Body of pancreas (tissue), 4 donors: ENCODE measurements around the gene MCEE. TPM values are rescaled to one million over a fixed set of nuclear protein-coding genes. Genes with fewer than 3 reads are reported as not detected.

Source experiments
- ATAC-seq: fragments of 150-250 bp; one replicate; pipeline ENCODE4 v1.9.1; 2016
- DNase-seq, 4 donors: peaks; one replicate each; pipeline ENCODE4 v3.0.0-alpha.2; 2019
- H3K27ac ChIP-seq, 4 donors: fragments of 200-600 bp; sonication (generic); 1 replicate in 3 of 4; 2 replicates in 1 of 4; pipeline versions ENCODE4 v1.5.1 to v1.6.1; 2016 to 2019; ENCODE audit warnings: mild to moderate bottlenecking in 1 of 4, mixed read lengths in 1 of 4, moderate library complexity in 1 of 4
- H3K27me3 ChIP-seq, 2 donors: fragments of 200-600 bp; sonication (generic); one replicate each; pipeline ENCODE4 v1.6.0; 2016; ENCODE audit warnings: mild to moderate bottlenecking in 1 of 2
- H3K36me3 ChIP-seq, 2 donors: fragments of 200-600 bp; sonication (generic); replicated peaks in 1 of 2; 2 replicates each; pipeline ENCODE4 v1.5.1; 2016; ENCODE audit warnings: low read depth in 2 of 2; ENCODE audit not compliant: insufficient read depth in 1 of 2
- H3K4me1 ChIP-seq: fragments of 200-600 bp; sonication (generic); one replicate; pipeline ENCODE4 v1.6.0; 2016
- H3K4me3 ChIP-seq, 2 donors: fragments of 200-600 bp; sonication (generic); 1 replicate in 1 of 2; 2 replicates in 1 of 2; pipeline ENCODE4 v1.5.1; 2016 to 2019
- H3K9me3 ChIP-seq, 3 donors: fragments of 200-600 bp; sonication (generic); 1 replicate in 2 of 3; 2 replicates in 1 of 3; pipeline ENCODE4 v1.5.1; 2016
- CTCF ChIP-seq, 7 experiments: fragments of 450-650 bp in 4 of 7; fragments of 200-600 bp in 3 of 7; sonication (generic) in 3 of 7; IDR thresholded peaks; one replicate each; pipeline ENCODE4 v1.5.1; 2016 to 2019; ENCODE audit warnings: antibody characterized with exemption in 7 of 7
- POLR2A ChIP-seq, 3 donors: fragments of 450-650 bp; IDR thresholded peaks; one replicate each; pipeline ENCODE4 v1.6.1; 2016; ENCODE audit warnings: antibody characterized with exemption in 3 of 3, mild to moderate bottlenecking in 2 of 3
- WGBS, 2 donors: methylation state at CpG; one replicate each; pipeline ENCODE4 v1.1.5; 2017; 5-methylcytosine and 5-hydroxymethylcytosine counted together
- intact Hi-C: fragments of 100-400 bp; cut with DNase I; formaldehyde crosslinking; loops from one replicate; pipeline ENCODE4 v1.15.1; 2023
- total RNA-seq, 2 donors: library from RNA; depleted of rRNA; stranded (reverse); fragments of >200 nt; gene quantifications; one replicate each; pipeline ENCODE4 v1.1.0, GENCODE V29; 2016

MCEE gene
- total RNA-seq, 2 donors from 2014 or later = 10.1 to 24.7 TPM

DNA sequence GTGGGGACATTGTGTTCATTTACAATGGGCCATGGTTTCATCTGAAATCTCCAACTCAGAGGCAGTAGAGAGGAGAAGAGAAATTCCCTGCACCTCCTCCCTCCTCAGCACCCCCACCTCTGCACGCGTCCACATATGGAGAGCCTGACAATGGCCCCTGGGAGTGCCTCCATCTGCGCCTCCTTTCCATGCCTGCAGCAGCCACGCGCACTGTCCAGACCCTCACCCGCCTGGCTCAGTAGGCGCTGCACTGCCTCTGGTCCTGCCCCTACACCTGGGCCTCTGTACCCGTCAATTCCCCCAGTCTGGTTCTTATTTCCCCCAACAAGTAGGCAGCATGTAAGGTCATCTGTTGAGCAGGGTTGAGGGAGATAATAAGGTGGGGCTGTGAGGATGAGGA, 24.2 kb upstream of the MCEE start:
- TF ChIP-seq CTCF (IDR thresholded peaks at IDR 0.05) = no peak
- TF ChIP-seq POLR2A (IDR thresholded peaks at IDR 0.05) = no peak

GRCh38 chr2:71153585-71154224, 23.7 kb upstream of the MCEE start:
- Histone ChIP-seq H3K27me3 (no peaks in the 10 kb centered on the region), H3K4me1 (peaks cover 5% of the 10 kb centered on the region), H3K9me3 (no peaks in the 10 kb centered on the region), H3K4me3 (no peak overlapping the region), H3K36me3 (peaks cover 0 to 11% of the 10 kb centered on the region in 2 donors), H3K27ac (no peak overlapping the region)
- DNase-seq = no peak
- 66 to 73% methylated on average over 8 to 11 of the region's 11 CpGs for WGBS, 2 donors
- TF ChIP-seq POLR2A (IDR thresholded peaks at IDR 0.05) (no peak), CTCF (IDR thresholded peaks at IDR 0.05) (no peak)
- ATAC-seq = no peak
- intact Hi-C loops = no loop called here

More for the DNA sequence above, 24.2 kb upstream of the MCEE start:
- H3K9me3 ChIP-seq = no peaks in the 10 kb centered on the region
- 72 to 85% methylated on average over 8 of the region's 8 CpGs for WGBS, 2 donors
- peaks cover 0 to 6% of the 10 kb centered on the region in 2 donors for H3K36me3 ChIP-seq
- intact Hi-C loops = no loop called here
- H3K27me3 ChIP-seq = no peaks in the 10 kb centered on the region
- no peak for ATAC-seq
- DNase-seq = no peak
- no peak overlapping the region for H3K4me3 ChIP-seq
- no peak overlapping the region for H3K27ac ChIP-seq
- peaks cover 5% of the 10 kb centered on the region for H3K4me1 ChIP-seq

DNA sequence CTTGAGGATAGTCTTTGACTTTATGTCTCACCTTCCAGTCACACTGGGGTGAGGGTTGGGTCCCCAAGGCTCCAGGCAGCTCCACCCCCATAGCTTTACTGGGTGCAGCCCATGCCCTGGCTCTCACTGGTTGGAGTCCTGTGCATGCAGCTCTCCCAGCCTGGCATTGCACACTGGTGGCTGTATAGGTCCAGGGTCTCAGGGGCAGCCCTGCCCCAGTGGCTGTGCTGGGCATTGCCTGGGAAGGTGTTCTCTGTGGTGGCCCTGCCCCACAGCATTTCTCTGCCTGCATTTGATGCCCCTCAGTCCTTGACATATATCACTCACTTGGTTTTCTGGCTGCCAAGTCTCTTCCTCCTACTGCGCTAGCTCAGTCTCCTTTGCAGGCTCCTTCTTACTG, 21.6 kb upstream of the MCEE start:
- TF ChIP-seq POLR2A (IDR thresholded peaks at IDR 0.05) (no peak), CTCF (IDR thresholded peaks at IDR 0.05) (no peak)
- ATAC-seq (no peak), DNase-seq (no peak)
- Histone ChIP-seq H3K36me3 (peaks cover 3 to 25% of the 10 kb centered on the region in 2 donors), H3K27me3 (no peaks in the 10 kb centered on the region), H3K4me1 (no peaks in the 10 kb centered on the region), H3K4me3 (no peak overlapping the region), H3K27ac (no peak overlapping the region), H3K9me3 (no peaks in the 10 kb centered on the region)
- intact Hi-C loops = no loop called here
- 91 to 100% methylated on average over 1 of the region's 1 CpG for WGBS, 2 donors

- no peak for ATAC-seq
Measured at GRCh38 chr2:71150082-71150816, 20.2 kb upstream of the MCEE start.

More at GRCh38 chr2:71150082-71150816, 20.2 kb upstream of the MCEE start:
- WGBS, 2 donors = 63 to 68% methylated on average over 3 of the region's 3 CpGs
- H3K27me3 ChIP-seq = no peaks in the 10 kb centered on the region
- H3K4me1 ChIP-seq = no peaks in the 10 kb centered on the region
- peaks cover 6 to 30% of the 10 kb centered on the region in 2 donors for H3K36me3 ChIP-seq
- DNase-seq = no peak
- no peaks in the 10 kb centered on the region for H3K9me3 ChIP-seq
- H3K27ac ChIP-seq = no peak overlapping the region
- TF ChIP-seq POLR2A (IDR thresholded peaks at IDR 0.05) (no peak), CTCF (IDR thresholded peaks at IDR 0.05) (no peak)
- intact Hi-C loops = no loop called here
- H3K4me3 ChIP-seq = no peak overlapping the region
